ENCODE results near the gene GPSM3.
"Not testable (repeated sequence)": the region's sequence is repeated elsewhere in the genome, so short reads cannot be mapped to it uniquely, and the experiment has no call there.

The GPSM3 gene

DNA sequence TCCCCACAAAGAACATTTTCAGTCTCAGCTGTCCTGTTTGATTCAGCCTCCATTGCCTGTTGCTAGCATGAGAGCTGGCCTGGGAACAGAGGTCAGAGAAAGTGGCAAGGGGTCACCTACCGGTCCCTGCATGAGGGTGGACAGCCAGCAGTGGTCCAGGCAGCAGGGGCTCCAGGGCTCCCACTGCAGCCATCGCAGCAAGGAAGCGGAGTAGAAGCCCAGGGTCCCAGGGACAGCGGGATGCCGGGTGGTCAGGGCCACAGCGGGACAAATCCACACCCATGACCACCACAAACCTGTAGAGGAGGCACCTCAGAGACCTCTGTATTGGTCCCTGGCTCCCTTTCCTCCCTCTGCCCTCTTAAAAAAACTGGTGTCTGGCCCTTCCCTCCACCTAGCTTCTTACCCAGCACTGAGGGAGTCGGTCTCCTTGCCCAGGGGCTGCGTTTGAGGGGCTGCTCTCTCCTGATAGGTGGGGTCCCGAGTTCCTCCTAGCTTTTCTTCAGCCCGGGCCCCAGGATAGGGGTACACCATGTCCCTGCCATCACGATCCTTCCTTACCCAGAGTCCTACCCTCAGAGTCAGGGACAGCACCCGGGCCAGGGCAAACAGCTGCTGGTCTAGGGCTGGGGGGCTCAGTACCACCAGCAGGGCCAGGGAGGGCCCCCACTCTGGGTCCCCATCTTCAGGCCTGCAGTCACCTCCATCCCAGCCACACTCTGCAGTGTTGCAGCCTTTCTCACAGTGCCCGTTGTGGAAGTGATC lies 8.4 kb upstream of the GPSM3 start:
- DNase-seq, result no peak

DNA sequence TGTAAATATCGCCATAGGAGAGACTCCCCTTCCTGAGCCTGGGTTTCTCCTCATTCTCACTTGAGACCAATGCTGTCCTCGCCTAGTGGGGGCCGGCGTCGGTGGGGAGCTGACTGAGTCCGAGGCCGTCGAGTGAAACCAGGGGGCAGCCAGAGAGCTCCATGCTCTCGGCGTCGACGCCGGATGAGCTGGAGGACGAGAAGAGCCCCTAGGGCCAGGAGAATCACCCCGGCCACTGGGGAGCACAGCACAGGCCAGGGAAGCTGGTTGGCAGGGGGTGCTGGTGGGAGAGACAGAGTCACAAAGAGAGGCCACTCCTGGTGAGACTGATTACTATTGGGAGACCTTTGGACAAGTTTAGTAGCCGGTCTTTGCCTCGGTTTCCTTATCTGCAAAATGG lies 6.4 kb upstream of the GPSM3 start:
- DNase-seq, result no peak

DNA sequence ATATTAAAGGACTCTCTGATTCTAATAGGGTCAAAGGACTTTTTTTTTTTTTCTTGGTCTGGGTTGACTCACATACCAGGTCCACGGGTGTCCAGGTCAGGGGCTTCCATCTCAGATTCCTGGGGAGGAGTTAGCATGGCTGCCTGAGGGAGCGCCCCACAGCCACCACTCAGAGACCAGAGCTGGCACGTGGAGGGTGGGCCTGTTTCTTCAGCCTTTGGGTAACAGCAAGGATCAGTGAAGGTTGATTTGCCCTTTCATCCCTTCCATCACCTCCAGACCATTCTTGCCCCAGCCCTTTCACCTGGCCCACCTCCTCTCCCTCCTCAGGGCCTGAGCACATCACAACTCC lies 5.9 kb upstream of the GPSM3 start:
- DNase-seq, result no peak

DNA sequence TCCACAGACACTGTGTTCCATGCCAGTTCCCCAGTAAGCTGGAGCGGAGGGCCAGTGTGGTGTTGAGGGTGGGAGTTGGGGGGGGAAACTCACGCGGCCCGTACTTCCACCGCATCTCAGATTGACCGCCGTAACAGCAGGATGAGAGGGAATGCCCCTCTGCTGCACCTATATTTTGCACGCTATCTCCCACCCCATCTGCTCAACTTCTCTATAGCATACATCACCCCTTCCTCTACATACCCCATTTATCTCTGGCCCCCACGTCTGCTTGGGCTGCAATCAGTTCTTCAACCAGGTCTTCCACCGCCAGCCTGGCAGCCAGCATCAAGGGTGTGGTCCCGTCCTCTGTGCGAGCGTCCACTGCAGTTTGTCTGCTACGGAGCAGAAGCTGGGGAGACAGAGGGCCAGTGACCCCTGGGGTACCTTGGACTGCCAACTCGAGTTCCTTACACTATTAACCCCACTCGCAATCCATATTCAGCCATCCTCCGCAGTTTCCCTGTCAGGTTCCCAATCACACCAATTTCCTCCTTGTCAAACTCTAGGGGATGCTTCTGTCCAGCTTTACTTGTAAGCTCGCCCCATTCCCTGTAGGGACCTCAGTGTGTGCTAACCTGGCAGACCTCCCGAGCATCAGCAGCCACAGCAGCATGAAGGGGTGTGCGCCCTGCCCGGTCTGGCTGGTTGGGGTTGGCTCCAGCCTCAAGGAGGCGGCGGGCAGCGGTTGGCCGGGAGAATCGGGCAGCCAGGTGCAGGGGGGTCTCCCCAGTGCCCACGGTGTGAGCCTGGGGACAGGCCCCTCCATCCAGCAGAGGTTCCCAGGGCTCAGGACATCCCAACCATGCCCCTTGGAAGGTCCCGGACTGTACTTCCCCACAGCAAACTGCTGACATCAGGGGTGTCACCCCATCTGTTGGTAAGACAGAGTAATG lies 4.5 kb upstream of the GPSM3 start:
- no peak for DNase-seq

DNA sequence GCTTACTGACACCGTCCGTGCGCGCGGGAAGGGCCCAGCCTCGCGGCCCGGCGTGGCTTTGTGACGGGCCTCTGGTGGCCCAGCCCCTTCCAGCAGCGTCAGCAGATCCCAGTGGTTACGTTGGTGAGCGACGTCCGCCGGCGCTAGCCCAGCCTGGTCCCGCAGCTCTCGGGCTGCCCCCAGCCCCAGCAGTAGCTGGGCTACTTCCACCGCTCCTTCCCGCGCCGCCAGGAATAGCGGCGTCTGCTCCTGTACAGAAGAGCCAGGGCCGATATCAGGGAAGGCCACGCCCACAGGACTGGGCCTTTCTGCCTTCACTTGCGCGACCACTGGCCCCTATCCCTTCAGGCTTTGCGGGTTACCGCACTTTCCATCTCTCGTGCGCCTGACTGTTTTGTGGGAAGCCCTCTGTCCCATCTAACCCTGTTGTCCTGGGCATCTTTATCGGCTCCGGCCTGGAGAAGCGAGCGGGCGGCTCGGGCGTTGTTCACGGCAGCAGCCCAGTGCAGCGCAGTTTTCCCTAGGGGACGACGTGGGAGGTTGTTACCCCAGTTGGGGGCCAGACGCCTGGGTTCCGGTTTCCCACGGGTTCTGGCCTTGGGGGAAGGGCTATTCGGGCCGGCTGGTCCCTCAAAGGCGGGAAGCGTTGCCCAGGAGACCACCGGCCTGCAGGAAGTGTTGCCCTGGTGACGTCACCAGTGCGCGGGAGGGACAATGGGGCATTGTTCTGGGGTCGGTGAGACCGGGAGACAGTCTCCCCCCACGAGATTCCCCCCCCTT lies 3.6 kb upstream of the GPSM3 start:
- DNase-seq, result peak; percentile 93

DNA sequence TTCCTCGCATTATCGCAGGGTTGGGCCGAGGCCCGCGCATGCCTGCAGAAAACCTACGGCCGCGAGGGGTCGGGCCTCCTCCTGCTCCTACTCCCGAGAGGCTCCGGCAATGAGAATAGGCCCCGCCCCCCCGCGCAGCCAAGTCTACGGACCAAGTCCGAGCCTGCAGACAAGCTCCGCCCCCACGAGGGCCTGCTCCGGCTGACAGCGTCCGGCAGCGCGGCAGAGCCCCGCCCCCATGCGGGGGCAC lies 3.1 kb upstream of the GPSM3 start:
- DNase-seq, result peak; percentile 99

DNA sequence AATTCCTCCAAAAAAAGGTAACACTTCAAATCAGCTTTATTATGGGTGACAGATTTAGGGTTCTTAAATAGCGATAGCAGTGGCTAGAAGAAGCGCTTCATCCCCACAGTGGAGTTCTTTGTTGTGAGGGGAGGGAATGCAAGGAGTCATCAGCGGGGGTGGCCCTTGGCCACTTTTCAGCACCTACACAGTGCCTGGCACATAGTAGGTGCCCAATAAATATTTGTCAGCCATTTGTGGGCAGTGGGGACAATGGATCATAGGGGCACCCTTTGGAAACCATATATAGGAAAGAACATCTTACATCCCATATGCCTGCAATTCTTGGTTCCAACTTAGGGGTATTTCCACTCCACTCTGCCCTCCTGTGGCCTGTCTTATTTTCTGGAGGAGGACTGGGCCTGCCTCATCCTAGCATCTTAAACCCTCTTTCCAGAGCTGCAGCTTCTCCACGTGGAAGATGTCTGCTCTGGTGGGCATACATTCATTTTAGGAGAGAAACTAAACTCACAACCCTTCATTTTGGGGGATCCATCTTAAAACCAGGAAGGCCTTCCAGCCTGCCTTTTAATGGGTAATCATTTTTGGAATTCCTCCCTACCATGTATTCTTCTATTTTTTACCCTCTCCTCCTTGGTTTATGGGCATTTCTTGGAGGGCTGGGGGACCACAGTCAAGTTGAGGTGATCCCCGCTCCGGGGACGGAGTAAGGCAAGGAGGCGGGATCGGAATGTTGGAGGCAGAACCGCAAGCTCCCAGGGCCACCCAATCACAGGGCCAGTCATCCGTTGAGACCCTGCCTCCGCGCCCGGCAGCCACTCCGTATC lies 2.6 kb upstream of the GPSM3 start:
- DNase-seq, result peak; percentile 8

DNA sequence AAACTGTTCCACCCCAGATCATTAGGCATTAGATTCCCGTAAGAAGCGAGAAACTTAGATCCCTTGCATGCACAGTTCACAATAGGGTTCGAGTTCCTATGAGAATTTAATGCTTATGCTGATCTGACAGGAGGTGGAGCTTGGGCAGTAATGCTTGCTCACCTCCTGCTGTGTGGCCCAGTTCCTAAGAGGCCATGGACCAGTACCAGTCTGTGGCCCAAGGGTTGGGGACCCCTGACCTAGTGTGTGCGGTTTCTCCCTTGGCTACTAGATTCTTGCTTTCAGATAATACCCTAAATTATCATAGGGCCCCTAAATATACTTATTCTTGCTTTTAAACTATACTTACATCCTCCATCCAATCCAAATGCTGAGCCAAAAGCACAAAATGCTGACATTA lies 1.9 kb upstream of the GPSM3 start:
- no peak for DNase-seq

DNA sequence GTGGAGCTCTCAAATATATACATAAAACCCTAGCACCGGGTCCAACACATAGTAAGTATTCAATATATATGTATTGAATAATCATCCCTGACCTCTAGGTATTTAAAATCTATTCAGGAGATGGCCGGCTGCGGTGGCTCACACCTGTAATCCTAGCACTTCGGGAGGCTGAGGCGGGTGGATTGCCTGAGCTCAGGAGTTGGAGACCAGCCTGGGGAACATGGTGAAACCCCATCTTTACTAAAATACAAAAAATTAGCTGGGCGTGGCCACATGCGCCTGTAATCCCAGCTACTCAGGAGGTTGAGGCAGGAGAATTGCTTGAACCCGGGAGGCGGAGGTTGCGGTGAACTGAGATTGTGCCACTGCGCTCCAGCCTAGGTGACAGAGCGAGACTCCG lies 653 bp upstream of the GPSM3 start:
- DNase-seq, result not testable (repeated sequence)

DNA sequence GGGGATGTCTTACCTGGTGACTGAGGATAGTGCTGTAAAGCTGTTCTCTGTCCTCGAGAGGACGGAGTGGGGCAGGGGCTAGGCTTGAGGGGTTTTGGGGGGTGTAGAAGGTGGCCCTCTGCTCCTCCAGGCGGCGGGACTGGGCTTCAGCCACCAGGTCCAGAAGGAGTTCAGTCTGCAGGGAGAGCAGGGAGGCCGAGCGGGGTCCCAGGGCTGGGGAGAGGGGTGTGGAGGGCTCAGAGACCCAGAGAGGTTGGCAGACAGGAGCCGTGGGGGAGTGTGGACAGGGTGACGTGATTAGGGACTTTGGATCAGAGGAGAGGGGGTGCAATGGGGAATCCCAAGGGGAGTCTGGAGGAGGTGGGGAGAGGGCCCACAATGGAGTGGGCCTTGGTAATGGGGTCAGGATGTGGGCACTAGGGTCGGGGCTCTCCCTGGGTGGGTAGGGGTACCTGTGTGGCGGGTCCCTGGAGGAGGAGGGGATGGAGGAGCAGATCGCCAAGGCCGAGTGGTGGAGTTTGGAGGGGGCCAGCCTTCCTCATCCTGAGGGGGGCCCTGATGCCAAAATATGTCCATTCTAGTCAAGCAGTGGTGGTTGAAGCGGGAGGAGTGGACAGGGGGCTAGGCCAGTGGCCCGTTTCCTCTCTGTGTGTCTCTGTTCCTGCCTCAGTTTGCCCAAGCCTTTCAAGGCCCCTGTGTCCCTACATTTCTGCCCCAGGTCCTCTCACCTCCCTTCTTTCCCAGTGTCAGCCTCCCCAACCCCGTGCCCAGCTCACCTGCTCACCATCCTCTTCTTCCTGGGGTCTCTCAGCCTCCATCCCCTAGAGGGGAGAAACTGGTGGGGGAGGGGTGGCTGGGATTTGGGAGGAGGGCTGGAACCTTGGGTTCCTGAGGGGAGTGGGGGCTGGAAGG lies 491 bp downstream of the GPSM3 start:
- no peak for DNase-seq

DNA sequence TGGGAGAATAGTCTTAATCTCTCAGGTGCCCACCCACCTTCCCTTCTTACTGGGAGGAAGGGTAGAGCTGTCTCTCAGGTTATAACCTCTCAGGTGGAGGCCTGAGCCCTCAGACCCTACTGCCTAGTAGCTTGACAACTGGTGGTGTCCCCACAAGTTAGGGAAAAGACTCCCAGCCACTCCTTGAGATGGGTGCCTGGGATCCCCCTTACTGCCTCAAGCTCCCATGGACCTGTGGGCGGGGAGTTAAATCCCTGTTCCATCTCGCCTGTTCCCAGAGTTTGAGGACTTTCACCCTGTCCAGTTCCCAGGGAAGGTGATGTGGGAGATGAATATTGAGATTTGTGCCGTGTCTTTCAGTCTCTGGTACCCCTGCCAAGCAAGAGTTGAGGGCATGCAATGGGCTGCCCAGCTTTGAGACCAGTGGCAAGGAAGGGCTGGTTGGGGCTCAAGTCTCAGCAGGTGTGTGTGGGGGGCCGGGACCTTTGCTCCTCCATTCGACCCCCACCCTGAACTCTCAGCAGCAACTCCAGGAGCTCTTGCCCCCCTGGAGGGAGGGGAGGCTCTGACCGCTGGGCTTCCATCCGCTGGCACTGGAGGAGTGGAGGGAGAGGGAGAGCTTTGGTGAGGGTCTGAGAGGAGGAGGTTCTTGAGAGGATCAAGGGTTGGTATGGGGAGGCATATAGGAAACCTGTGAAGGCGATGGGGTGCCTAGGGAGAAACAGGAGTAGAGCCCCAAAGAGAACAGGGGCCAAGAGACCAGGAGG lies 1.3 kb downstream of the GPSM3 start:
- no peak for DNase-seq

DNA sequence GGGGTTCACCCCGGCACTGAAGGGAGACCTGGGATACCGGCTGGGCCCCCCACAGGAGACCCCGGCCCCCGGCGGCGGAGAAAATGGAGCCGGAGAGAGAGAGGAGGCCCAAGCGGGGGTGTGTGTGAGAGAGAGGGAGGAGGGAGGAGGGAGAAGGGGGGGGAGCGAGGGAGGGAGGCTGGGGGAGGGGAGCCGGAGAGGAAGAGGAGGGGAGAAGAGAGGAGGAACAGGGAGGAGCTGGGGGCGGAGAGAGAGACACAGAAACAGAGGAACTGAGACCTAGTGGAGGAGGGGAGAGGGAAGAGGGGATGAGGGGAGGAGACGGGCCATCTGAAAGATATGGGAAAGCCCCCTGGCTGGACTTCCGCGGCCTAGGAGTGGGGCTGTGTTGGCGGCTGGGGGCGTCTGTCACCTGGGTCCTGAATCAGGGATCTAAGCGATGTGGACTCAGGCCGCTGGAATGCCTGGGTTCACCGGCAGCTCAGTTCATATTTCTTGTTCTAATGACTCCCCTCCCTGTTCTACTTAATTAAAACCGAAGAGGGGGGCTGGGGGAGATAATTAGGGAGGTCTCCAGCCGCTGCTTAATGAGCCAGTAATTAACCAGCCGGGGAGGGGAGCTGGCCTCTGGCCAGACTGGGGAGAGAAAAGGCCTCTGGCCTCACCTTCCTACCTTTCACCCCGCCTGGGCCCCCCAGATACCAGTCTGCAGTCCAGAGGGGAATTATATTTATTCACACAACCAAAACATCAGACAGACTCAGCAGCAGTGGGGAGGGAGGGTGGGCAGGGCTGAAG lies 2.2 kb downstream of the GPSM3 start, which contains the start of gene PBX2:
TSS of gene PBX2 (minus strand) at position 149 of the 798 bp plus-strand sequence. CDS start 287 bp downstream, outside the sequence.
- peak; percentile 87 for DNase-seq

DNA sequence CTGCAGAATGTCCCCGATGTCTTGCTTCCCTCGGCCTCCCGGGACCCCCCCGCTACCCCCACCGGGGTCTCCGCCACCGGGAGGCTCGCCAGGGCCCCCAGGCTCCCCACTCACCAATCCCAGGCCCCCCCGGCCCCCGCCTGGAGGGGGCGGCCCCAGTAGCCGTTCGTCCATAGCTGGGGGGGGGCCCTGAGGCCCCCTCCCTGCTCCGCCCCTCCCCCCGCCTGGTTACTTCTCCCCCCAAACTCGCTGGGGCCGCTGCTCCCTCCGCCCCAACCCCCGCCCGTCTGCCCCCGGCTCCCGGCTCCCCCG lies 2.7 kb downstream of the GPSM3 start:
- DNase-seq, result no peak

DNA sequence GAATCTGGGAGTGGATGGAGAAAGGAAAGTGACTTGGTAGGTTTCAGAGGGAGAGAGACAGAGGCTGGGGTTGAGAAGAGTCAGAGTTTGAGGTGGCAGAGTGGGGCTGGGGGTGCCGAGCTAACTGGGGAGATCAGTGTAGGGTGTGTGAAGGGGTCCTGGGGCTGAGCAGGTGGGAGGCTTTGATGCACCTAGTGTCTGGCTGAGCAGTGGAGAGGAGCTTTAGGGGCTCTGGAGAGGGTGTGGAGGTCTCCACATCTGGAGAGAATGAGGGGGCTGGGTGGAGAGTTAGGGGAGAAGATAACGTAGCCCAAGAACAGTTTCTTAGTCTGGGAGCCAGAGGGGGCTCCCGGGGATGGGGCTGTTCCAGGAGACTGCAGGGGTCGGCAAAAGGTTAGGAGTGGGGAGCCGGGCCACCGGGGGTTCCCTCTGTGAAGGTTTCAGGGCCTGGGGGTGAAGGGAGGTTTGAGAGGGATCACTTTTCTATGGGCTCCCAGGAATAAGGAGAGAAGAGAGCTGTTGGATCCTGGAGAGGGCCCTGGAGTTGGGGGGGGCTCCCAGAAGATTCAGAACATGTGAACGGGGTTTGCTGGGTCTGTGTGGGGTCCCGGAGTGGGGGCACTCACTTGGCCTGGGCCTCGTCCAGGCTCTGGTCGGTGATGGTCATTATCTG lies 3.2 kb downstream of the GPSM3 start:
- DNase-seq, result no peak

DNA sequence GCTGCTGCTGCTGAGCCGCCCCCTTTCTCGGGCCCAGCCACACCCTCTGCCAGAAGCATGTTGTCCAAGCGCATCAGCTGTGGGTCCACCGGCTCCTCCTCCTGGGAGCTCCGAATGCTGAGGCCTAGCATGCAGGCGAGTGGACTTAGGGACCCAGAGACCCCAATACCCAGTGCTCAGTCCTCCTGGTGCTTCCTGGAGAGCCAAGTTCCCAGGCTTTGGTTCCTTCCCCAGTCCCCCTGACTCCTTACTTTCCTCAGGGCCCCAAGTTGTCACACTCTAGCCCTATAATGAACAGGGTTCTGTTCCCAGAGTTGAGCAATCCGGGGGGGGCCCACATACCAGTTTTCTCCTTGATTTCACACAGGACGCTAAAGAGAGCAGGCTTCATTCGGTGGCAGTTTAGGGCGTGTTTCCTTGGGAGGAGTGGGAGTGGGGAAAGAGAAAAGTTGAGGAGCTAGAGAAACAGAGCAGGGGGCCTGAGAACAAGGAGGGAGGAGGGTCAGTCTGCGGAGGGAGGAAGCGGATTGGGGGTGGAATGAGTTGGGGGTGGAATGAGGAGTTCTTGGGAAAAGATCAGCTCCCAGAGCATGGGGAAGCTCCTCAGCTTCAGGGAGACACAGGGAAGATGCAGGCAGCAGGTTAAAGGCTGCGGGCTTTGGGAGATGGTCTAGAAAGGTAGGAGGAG lies 3.9 kb downstream of the GPSM3 start:
- no peak for DNase-seq

DNA sequence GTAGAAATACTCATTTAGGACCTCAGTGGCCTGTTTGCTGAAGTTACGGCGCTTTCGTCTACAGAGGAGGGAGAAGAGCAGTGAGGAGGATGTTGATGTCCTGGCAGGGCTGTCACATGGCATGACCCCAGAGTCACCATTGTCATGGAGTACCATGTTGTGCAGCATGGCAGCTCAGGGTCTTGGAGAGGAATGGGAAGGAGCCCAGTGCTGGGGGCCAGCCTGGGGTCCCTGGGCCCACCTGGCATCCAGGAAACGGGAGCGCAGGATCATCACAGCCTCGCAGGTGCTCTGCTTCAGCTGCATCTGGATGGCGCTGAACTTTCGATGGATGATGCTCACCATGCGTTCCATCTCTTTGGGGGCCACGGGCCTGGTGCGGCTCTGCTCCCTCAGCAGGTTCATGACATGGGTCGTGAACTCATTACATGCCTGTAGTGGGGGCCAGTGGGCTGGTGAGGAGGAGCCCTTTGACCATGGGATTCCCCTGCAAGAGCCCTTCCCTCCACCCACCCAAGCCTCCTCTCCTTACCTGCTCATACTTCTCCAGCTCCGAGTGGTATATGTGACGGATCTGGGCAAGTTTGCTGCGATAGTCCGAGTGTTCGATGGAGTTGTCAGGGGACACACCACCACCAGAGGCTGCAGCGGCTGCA lies 4.6 kb downstream of the GPSM3 start:
- not testable (repeated sequence) for DNase-seq

DNA sequence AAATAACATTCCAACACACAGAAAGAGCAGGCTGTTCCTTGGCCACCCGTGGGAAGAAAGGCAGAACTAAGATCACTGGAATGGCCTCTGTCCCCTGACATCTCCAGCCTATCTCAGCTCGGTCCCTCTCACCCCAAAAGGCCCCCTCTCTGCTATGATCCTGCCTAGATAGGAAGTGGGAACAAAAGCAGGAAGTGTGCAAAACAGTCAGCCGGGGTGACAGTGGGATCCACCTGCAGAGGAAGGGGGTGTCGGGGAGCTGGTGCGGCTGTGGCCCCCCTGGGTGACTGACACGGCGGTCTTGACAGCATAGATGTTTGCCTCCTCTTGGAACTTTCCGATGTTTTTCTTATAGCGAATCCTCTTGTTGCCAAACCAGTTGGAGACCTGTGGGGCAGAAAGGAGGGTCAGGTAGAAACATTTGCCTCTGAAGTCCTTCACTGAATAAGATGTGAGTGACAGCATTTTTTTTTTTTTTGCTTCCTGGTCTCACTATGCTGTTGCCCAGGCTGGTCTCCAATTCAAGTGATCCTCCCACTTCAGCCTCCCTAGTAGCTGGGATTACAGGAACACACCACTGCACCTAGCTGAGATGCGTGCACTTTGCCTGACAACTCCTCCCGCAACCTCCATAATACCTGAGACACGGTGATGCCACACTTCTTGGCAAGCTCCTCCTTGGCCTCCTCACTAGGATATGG lies 5.3 kb downstream of the GPSM3 start:
- no peak for DNase-seq

All from NCI-H1436 (cell line).